Tibial nerve (tissue), 4 donors: ENCODE measurements around the gene CLMN. TPM values are rescaled to one million over a fixed set of nuclear protein-coding genes. Genes with fewer than 3 reads are reported as not detected.

Experiments used
- DNase-seq, 2 donors: peaks; one replicate each; pipeline ENCODE4 v3.0.0-alpha.2; 2019; ENCODE audit warnings: low spot score in 2 of 2
- H3K27ac ChIP-seq, 4 donors: fragments of 200-600 bp; sonication (generic) in 3 of 4; one replicate each; pipeline ENCODE4 v1.5.1; 2017 to 2019; ENCODE audit warnings: mild to moderate bottlenecking in 1 of 4
- H3K27me3 ChIP-seq, 2 donors: fragments of 200-600 bp; sonication (generic) in 1 of 2; one replicate each; pipeline versions ENCODE4 v1.5.1 to v1.6.0; 2017 to 2019
- H3K36me3 ChIP-seq, 3 donors: fragments of 200-600 bp; sonication (generic); one replicate each; pipeline ENCODE4 v1.5.1; 2018 to 2019
- H3K4me1 ChIP-seq, 4 donors: fragments of 200-600 bp; sonication (generic) in 3 of 4; one replicate each; pipeline ENCODE4 v1.5.1; 2017 to 2019
- H3K4me3 ChIP-seq, 4 donors: fragments of 200-600 bp; sonication (generic) in 3 of 4; one replicate each; pipeline ENCODE4 v1.5.1; 2017 to 2019; ENCODE audit warnings: mild to moderate bottlenecking in 1 of 4, moderate library complexity in 1 of 4
- H3K9me3 ChIP-seq, 4 donors: fragments of 200-600 bp; sonication (generic) in 3 of 4; one replicate each; pipeline ENCODE4 v1.5.1; 2017 to 2019
- CTCF ChIP-seq, 5 experiments: fragments of 200-600 bp in 3 of 5; fragments of 450-650 bp in 2 of 5; sonication (generic) in 3 of 5; IDR thresholded peaks; one replicate each; pipeline ENCODE4 v1.5.1; 2016 to 2019; ENCODE audit warnings: antibody characterized with exemption in 5 of 5, mild to moderate bottlenecking in 3 of 5, moderate library complexity in 2 of 5
- EP300 ChIP-seq, 2 donors: sonication (generic); formaldehyde crosslinking; IDR thresholded peaks; one replicate each; pipeline ENCODE4 v1.6.1; 2017; ENCODE audit warnings: antibody characterized with exemption in 2 of 2, mild to moderate bottlenecking in 1 of 2
- POLR2A ChIP-seq, 2 donors: fragments of 450-650 bp; IDR thresholded peaks; one replicate each; pipeline ENCODE4 v1.6.1; 2017; ENCODE audit warnings: antibody characterized with exemption in 2 of 2, mild to moderate bottlenecking in 2 of 2, moderate library complexity in 2 of 2
- WGBS, 2 donors: methylation state at CpG; one replicate each; pipeline ENCODE4 v1.1.5; 2018; 5-methylcytosine and 5-hydroxymethylcytosine counted together
- total RNA-seq, 4 donors: library from RNA; depleted of rRNA; stranded (reverse); fragments of >200 nt; gene quantifications; one replicate each; pipeline ENCODE4 v1.1.0, GENCODE V29; 2016

Gene CLMN
- total RNA-seq, 4 donors from 2014 or later: 31.2 to 49.8 (median 40.9) TPM

- no peak overlapping the region for H3K27ac ChIP-seq
- no peak overlapping the region for H3K4me3 ChIP-seq
- H3K9me3 ChIP-seq: no peaks in the 10 kb centered on the region
- no peaks in the 10 kb centered on the region for H3K27me3 ChIP-seq
- H3K4me1 ChIP-seq: peaks cover 0 to 9% (median 0%) of the 10 kb centered on the region in 4 donors
- no peak for DNase-seq
- TF ChIP-seq CTCF (IDR thresholded peaks at IDR 0.05) (no peak), POLR2A (IDR thresholded peaks at IDR 0.05) (no peak), EP300 (IDR thresholded peaks at IDR 0.05) (no peak)
- H3K36me3 ChIP-seq: no peaks in the 10 kb centered on the region
Observed at GRCh38 chr14:95344536-95344935, 24.8 kb upstream of the CLMN start.

- H3K27me3 ChIP-seq: no peaks in the 10 kb centered on the region
- no peaks in the 10 kb centered on the region for H3K36me3 ChIP-seq
- TF ChIP-seq CTCF (IDR thresholded peaks at IDR 0.05) (no peak), EP300 (IDR thresholded peaks at IDR 0.05) (no peak), POLR2A (IDR thresholded peaks at IDR 0.05) (no peak)
- H3K4me1 ChIP-seq: peaks cover 0 to 9% (median 0%) of the 10 kb centered on the region in 4 donors
- no peak overlapping the region for H3K27ac ChIP-seq
- WGBS, 2 donors: 86 to 89% methylated on average over 4 of the region's 4 CpGs
- no peaks in the 10 kb centered on the region for H3K9me3 ChIP-seq
- no peak overlapping the region for H3K4me3 ChIP-seq
- no peak for DNase-seq
Observed at GRCh38 chr14:95341564-95341963, 21.9 kb upstream of the CLMN start.

GRCh38 chr14:95341115-95341514, 21.4 kb upstream of the CLMN start:
- H3K4me1 ChIP-seq: peaks cover 0 to 9% (median 0%) of the 10 kb centered on the region in 4 donors
- TF ChIP-seq POLR2A (IDR thresholded peaks at IDR 0.05) (no peak), CTCF (IDR thresholded peaks at IDR 0.05) (no peak), EP300 (IDR thresholded peaks at IDR 0.05) (no peak)
- peak overlapping the region in 1 of 4 donors; percentile 18 for H3K27ac ChIP-seq
- no peak for DNase-seq
- no peaks in the 10 kb centered on the region for H3K27me3 ChIP-seq
- H3K4me3 ChIP-seq: no peak overlapping the region
- no peaks in the 10 kb centered on the region for H3K36me3 ChIP-seq
- WGBS, 2 donors: 94 to 100% methylated on average over 1 of the region's 1 CpG
- H3K9me3 ChIP-seq: no peaks in the 10 kb centered on the region

- TF ChIP-seq CTCF (IDR thresholded peaks at IDR 0.05) (no peak), POLR2A (IDR thresholded peaks at IDR 0.05) (no peak), EP300 (IDR thresholded peaks at IDR 0.05) (no peak)
- no peaks in the 10 kb centered on the region for H3K36me3 ChIP-seq
- DNase-seq: no peak
- peak overlapping the region in 1 of 4 donors; percentile 18 for H3K27ac ChIP-seq
- no peaks in the 10 kb centered on the region for H3K9me3 ChIP-seq
- H3K4me3 ChIP-seq: no peak overlapping the region
- H3K27me3 ChIP-seq: no peaks in the 10 kb centered on the region
- H3K4me1 ChIP-seq: peaks cover 0 to 9% (median 0%) of the 10 kb centered on the region in 4 donors
- WGBS, 2 donors: 26 to 45% methylated on average over 8 of the region's 8 CpGs
Observed at GRCh38 chr14:95340201-95340697, 20.5 kb upstream of the CLMN start.

- H3K4me3 ChIP-seq: no peak overlapping the region
- peaks cover 0 to 9% (median 0%) of the 10 kb centered on the region in 4 donors for H3K4me1 ChIP-seq
- no peaks in the 10 kb centered on the region for H3K27me3 ChIP-seq
- H3K27ac ChIP-seq: no peak overlapping the region
- H3K9me3 ChIP-seq: peaks cover 0 to 7% (median 0%) of the 10 kb centered on the region in 4 donors
- TF ChIP-seq EP300 (IDR thresholded peaks at IDR 0.05) (no peak), POLR2A (IDR thresholded peaks at IDR 0.05) (no peak), CTCF (IDR thresholded peaks at IDR 0.05) (no peak)
- 71 to 76% methylated on average over 10 of the region's 10 CpGs for WGBS, 2 donors
- no peak for DNase-seq
- H3K36me3 ChIP-seq: no peaks in the 10 kb centered on the region
Observed at GRCh38 chr14:95339301-95339865, 19.7 kb upstream of the CLMN start.
